Activated naive CD8-positive, alpha-beta T cell treated with anti-CD3 and anti-CD28 coated beads, Interleukin-2, amount 10 ng/mL, durations not matched to agents 7 days and 5 days (primary cell): ENCODE data around the gene SYNGR2. TPM values are rescaled to one million over a fixed set of nuclear protein-coding genes. Genes with fewer than 3 reads are reported as not detected.

Source experiments
- ATAC-seq: fragments of 150-1000 bp; cut with Tn5 transposase; one replicate; pipeline ENCODE4 v1.10.0; 2021; ENCODE audit warnings: low read depth, moderate library complexity
- POLR2A ChIA-PET: fragments of 350-600 bp; sonication (Branson Sonifier 250); formaldehyde crosslinking; loops from one replicate; lab custom pipeline; 2021; ENCODE audit warnings: antibody characterized with exemption; lab: Charles Lee
- DNase-seq: peaks from one replicate; pipeline ENCODE4 v3.0.0; 2021
- H3K27ac Mint-ChIP-seq: one replicate; pipeline ENCODE4 v1.8.0; 2022; ENCODE audit warnings: mild to moderate bottlenecking, mixed read lengths
- H3K27me3 Mint-ChIP-seq: one replicate; pipeline ENCODE4 v1.8.0; 2022; ENCODE audit warnings: mild to moderate bottlenecking, moderate library complexity, mixed read lengths
- H3K36me3 Mint-ChIP-seq: one replicate; pipeline ENCODE4 v1.8.0; 2021; ENCODE audit warnings: mild to moderate bottlenecking, mixed read lengths
- H3K4me1 Mint-ChIP-seq: one replicate; pipeline ENCODE4 v1.8.0; 2021; ENCODE audit warnings: mixed read lengths
- H3K4me3 Mint-ChIP-seq: one replicate; pipeline ENCODE4 v1.8.0; 2022; ENCODE audit warnings: mild to moderate bottlenecking, moderate library complexity, mixed read lengths
- H3K9me3 Mint-ChIP-seq: one replicate; pipeline ENCODE4 v1.8.0; 2021; ENCODE audit warnings: mixed read lengths
- total RNA-seq, 2 experiments: library from RNA; stranded (reverse); gene quantifications; one replicate each; pipeline ENCODE4 v1.2.3, GENCODE V29; 2021

Gene SYNGR2
- total RNA-seq, 2 experiments from 2014 or later, result 43.2 to 50.5 TPM

DNA sequence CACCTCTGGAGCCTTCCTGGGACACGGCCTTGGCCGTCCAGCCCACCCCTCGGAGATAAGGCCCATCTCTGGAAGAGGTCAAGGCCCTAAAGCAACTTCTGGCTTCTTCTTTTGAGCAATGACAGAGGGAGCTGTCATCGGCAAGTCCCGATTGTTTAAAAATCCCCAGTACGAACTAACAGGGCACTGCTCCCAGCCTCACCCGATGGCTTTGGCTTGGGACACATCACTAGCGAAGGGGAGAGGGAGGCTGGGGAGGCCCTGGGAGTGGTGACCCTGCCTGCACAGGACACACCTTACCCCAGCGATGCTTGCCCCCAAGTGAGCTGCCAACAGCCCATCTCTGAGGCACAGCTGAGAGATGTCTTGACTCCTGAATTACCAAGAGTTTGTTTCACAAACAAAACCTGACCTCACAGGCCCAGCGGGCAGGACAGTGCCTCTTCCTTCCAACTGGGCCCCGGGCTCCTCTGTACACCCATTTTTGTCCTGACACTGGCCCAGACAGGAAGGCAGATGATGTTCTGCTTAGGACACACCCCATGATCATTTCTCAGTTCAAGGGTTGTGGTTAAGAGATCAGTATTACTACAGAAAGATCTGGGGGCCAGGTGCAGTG is 4.8 kb downstream of the SYNGR2 start:
- ATAC-seq (peak; percentile 44), DNase-seq (no peak)
- Mint-ChIP-seq H3K36me3 (peaks cover 7% of the 10 kb centered on the region), H3K9me3 (no peaks in the 10 kb centered on the region), H3K4me1 (peaks cover 32% of the 10 kb centered on the region), H3K27ac (peak overlapping the region; percentile 85), H3K27me3 (no peaks in the 10 kb centered on the region), H3K4me3 (peak overlapping the region; percentile 21)
- POLR2A ChIA-PET, result interaction anchor here (1.0 to 1.3 kb wide), 2 partner anchors 36 to 46 kb away, joined by 3 read pairs; no protein-coding TSS in a partner anchor

- H3K9me3 Mint-ChIP-seq, result no peaks in the 10 kb centered on the region
- DNase-seq, result no peak
- POLR2A ChIA-PET, result interaction anchor here (1.3 to 3.2 kb wide), 2 partner anchors 37 to 61 kb away, joined by 3 to 11 read pairs; no protein-coding TSS in a partner anchor
- H3K27me3 Mint-ChIP-seq, result no peaks in the 10 kb centered on the region
- H3K4me3 Mint-ChIP-seq, result no peak overlapping the region
- peaks cover 7% of the 10 kb centered on the region for H3K36me3 Mint-ChIP-seq
- peaks cover 34% of the 10 kb centered on the region for H3K4me1 Mint-ChIP-seq
- H3K27ac Mint-ChIP-seq, result no peak overlapping the region
- no peak for ATAC-seq
These were observed 6.0 kb downstream of the SYNGR2 start for GRCh38 chr17:78174346-78174869.

GRCh38 chr17:78174870-78175642 is 6.7 kb downstream of the SYNGR2 start:
- POLR2A ChIA-PET, result interaction anchor here (0.6 to 3.2 kb wide), 4 partner anchors 35 to 107 kb away, joined by 3 to 11 read pairs (median 6); no protein-coding TSS in a partner anchor
- no peak for DNase-seq
- no peak overlapping the region for H3K27ac Mint-ChIP-seq
- no peaks in the 10 kb centered on the region for H3K27me3 Mint-ChIP-seq
- peaks cover 7% of the 10 kb centered on the region for H3K36me3 Mint-ChIP-seq
- H3K4me1 Mint-ChIP-seq, result peaks cover 34% of the 10 kb centered on the region
- H3K4me3 Mint-ChIP-seq, result no peak overlapping the region
- no peak for ATAC-seq
- H3K9me3 Mint-ChIP-seq, result no peaks in the 10 kb centered on the region

DNA sequence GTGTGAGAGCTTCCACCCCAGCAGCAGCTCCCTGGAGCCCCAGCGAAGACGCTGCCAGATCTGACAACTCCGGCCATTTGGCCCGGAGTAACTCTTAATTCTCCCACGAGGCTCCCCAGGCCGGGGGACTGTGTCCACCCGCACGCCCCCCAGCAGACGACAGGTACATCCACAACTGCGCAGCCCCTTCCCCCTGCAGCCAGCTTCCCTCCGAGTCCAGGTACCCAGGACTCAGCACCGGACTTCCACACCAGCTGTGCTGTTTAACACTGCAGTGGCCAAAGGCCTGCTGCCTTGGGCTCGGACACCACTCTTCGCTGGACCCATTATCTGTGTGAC is 7.2 kb downstream of the SYNGR2 start:
- Mint-ChIP-seq H3K27ac (no peak overlapping the region), H3K4me1 (peaks cover 38% of the 10 kb centered on the region), H3K9me3 (no peaks in the 10 kb centered on the region), H3K27me3 (no peaks in the 10 kb centered on the region), H3K4me3 (no peak overlapping the region), H3K36me3 (peaks cover 11% of the 10 kb centered on the region)
- no peak for ATAC-seq
- POLR2A ChIA-PET, result interaction anchor here (0.6 to 3.2 kb wide), 5 partner anchors 11 to 63 kb away, joined by 3 to 11 read pairs (median 6); partner anchors contain the start of genes AFMID and TK1
- DNase-seq, result no peak

- peak; percentile 84 for DNase-seq
- POLR2A ChIA-PET, result interaction anchor here (0.5 to 3.2 kb wide), 7 partner anchors 10 to 63 kb away, joined by 4 to 11 read pairs (median 6); partner anchors contain the start of genes AFMID, TK1 and TMC6
- no peaks in the 10 kb centered on the region for H3K27me3 Mint-ChIP-seq
- H3K4me3 Mint-ChIP-seq, result no peak overlapping the region
- H3K36me3 Mint-ChIP-seq, result peaks cover 15% of the 10 kb centered on the region
- H3K9me3 Mint-ChIP-seq, result no peaks in the 10 kb centered on the region
- peak; percentile 83 for ATAC-seq
- H3K4me1 Mint-ChIP-seq, result peaks cover 41% of the 10 kb centered on the region
- no peak overlapping the region for H3K27ac Mint-ChIP-seq
These were observed 8.2 kb downstream of the SYNGR2 start for GRCh38 chr17:78176548-78177025.

- no peaks in the 10 kb centered on the region for H3K9me3 Mint-ChIP-seq
- no peaks in the 10 kb centered on the region for H3K27me3 Mint-ChIP-seq
- H3K27ac Mint-ChIP-seq, result no peak overlapping the region
- peaks cover 32% of the 10 kb centered on the region for H3K4me1 Mint-ChIP-seq
- ATAC-seq, result no peak
- POLR2A ChIA-PET, result interaction anchor here (1.4 to 2.0 kb wide), 2 partner anchors 42 to 66 kb away, joined by 3 to 4 read pairs; no protein-coding TSS in a partner anchor
- H3K36me3 Mint-ChIP-seq, result peaks cover 18% of the 10 kb centered on the region
- no peak for DNase-seq
- no peak overlapping the region for H3K4me3 Mint-ChIP-seq
These were observed 11.0 kb downstream of the SYNGR2 start for GRCh38 chr17:78179372-78179771.

GRCh38 chr17:78180083-78180482 is 11.7 kb downstream of the SYNGR2 start:
- H3K27ac Mint-ChIP-seq, result peak overlapping the region; percentile 11
- peaks cover 21% of the 10 kb centered on the region for H3K36me3 Mint-ChIP-seq
- ATAC-seq (no peak), DNase-seq (no peak)
- H3K27me3 Mint-ChIP-seq, result no peaks in the 10 kb centered on the region
- no peaks in the 10 kb centered on the region for H3K9me3 Mint-ChIP-seq
- H3K4me1 Mint-ChIP-seq, result peaks cover 36% of the 10 kb centered on the region
- peak overlapping the region; percentile 9 for H3K4me3 Mint-ChIP-seq
- POLR2A ChIA-PET, result interaction anchor here (1.4 kb wide), 1 partner anchor 67 kb away, joined by 3 read pairs; no protein-coding TSS in a partner anchor

DNA sequence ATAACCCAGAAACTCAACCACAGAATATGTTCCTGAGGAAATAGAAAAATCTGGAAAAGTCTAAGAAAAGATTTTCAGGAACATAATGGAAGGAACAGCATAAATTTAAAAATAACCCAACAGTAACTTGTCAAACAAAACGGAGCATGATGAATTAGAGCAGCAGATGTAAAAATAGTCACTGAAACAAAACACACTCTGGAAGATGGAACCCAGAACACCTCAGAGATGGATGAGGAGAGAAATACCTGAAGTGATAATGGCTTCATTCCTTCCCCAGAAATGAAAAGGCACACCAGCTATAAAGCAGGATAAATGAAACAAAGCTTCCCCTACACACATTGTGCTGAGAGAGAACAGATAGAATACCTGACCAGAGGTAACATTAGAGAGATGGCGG is 12.1 kb downstream of the SYNGR2 start:
- DNase-seq (no peak), ATAC-seq (no peak)
- H3K36me3 Mint-ChIP-seq, result peaks cover 23% of the 10 kb centered on the region
- POLR2A ChIA-PET, result interaction anchor here (1.4 kb wide), 1 partner anchor 67 kb away, joined by 3 read pairs; no protein-coding TSS in a partner anchor
- peaks cover 40% of the 10 kb centered on the region for H3K4me1 Mint-ChIP-seq
- H3K9me3 Mint-ChIP-seq, result no peaks in the 10 kb centered on the region
- peak overlapping the region; percentile 11 for H3K27ac Mint-ChIP-seq
- H3K27me3 Mint-ChIP-seq, result no peaks in the 10 kb centered on the region
- H3K4me3 Mint-ChIP-seq, result no peak overlapping the region

GRCh38 chr17:78182504-78182903 is 14.1 kb downstream of the SYNGR2 start:
- POLR2A ChIA-PET, result interaction anchor here (0.7 kb wide), 1 partner anchor 12 kb away, joined by 3 read pairs; no protein-coding TSS in a partner anchor
- Mint-ChIP-seq H3K27me3 (no peaks in the 10 kb centered on the region), H3K36me3 (peaks cover 26% of the 10 kb centered on the region)

DNA sequence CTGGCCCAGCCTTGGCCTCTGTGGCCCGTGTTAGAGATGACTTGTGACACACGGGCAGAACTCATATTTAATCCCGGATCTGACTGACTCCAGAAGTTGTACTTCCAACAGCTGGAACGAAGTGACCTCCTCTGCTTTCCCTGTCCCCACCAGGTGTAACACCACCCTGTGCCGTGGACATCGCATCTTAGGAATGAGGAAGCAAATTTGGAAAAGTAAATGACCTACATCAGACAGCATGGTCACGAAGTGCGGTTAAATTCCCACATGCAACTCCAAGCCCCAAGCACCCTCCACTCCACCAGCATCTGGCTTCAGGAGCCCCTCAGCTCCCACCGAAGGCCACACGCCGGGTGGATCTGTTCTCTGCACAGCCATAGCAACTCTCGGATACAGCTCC is 15.5 kb downstream of the SYNGR2 start:
- ATAC-seq (no peak), DNase-seq (no peak)
- Mint-ChIP-seq H3K27ac (no peak overlapping the region), H3K36me3 (peaks cover 26% of the 10 kb centered on the region), H3K27me3 (no peaks in the 10 kb centered on the region), H3K4me1 (peaks cover 44% of the 10 kb centered on the region), H3K4me3 (peak overlapping the region; percentile 16), H3K9me3 (no peaks in the 10 kb centered on the region)
- POLR2A ChIA-PET, result no interaction called here

More at GRCh38 chr17:78182504-78182903, 14.1 kb downstream of the SYNGR2 start:
- no peak for DNase-seq
- Mint-ChIP-seq H3K4me3 (no peak overlapping the region), H3K27ac (no peak overlapping the region), H3K4me1 (peaks cover 41% of the 10 kb centered on the region), H3K9me3 (no peaks in the 10 kb centered on the region)
- no peak for ATAC-seq

- POLR2A ChIA-PET, result no interaction called here
- Mint-ChIP-seq H3K4me3 (peak overlapping the region; percentile 94), H3K27ac (no peak overlapping the region), H3K27me3 (no peaks in the 10 kb centered on the region), H3K4me1 (peaks cover 42% of the 10 kb centered on the region), H3K9me3 (no peaks in the 10 kb centered on the region), H3K36me3 (peaks cover 26% of the 10 kb centered on the region)
- DNase-seq, result no peak
- no peak for ATAC-seq
These were observed 16.0 kb downstream of the SYNGR2 start for GRCh38 chr17:78184351-78184750.

DNA sequence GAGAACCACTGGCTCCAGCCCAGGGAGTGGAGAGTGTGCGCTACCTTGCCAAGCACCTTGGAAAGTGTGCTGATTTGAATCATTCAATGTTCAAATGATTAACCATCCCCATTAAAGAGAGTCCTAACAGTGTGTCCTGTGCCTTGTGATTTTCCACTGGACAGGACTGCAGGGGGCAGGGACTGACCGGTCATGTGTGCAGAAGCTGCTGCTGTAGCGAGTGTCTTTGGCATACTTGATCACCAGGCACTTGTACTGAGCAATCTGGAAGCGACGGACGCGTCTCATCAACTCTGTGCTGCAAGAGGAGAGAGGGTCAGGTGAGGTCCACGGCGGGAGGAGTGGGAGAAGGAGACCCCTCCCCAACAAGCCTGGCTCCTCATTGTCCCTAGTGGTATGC is 16.5 kb downstream of the SYNGR2 start:
- peaks cover 26% of the 10 kb centered on the region for H3K36me3 Mint-ChIP-seq
- H3K4me3 Mint-ChIP-seq, result peak overlapping the region; percentile 94
- ATAC-seq, result no peak
- POLR2A ChIA-PET, result no interaction called here
- DNase-seq, result no peak
- H3K9me3 Mint-ChIP-seq, result no peaks in the 10 kb centered on the region
- H3K4me1 Mint-ChIP-seq, result peaks cover 42% of the 10 kb centered on the region
- peak overlapping the region; percentile 30 for H3K27ac Mint-ChIP-seq
- no peaks in the 10 kb centered on the region for H3K27me3 Mint-ChIP-seq
